Measurements from ENCODE around the gene TPP1.

GRCh38 chr11:6596239-6596877 is 22.9 kb downstream of the TPP1 start:
- TF ChIP-seq CTCF (IDR thresholded peaks at IDR 0.05) (no peak), POLR2AphosphoS5 (IDR thresholded peaks at IDR 0.05) (no peak)

Measured in breast epithelium (tissue), 3 donors.